Amniotic stem cell (primary cell): Measurements from ENCODE around the gene INSIG1.
A peak's percentile ranks its signal among the peaks of the same experiment; 100 is the strongest.

Source experiments
- DNase-seq: peaks from one replicate; lab custom pipeline; 2025; lab: John Stamatoyannopoulos, UW

Gene INSIG1

DNA sequence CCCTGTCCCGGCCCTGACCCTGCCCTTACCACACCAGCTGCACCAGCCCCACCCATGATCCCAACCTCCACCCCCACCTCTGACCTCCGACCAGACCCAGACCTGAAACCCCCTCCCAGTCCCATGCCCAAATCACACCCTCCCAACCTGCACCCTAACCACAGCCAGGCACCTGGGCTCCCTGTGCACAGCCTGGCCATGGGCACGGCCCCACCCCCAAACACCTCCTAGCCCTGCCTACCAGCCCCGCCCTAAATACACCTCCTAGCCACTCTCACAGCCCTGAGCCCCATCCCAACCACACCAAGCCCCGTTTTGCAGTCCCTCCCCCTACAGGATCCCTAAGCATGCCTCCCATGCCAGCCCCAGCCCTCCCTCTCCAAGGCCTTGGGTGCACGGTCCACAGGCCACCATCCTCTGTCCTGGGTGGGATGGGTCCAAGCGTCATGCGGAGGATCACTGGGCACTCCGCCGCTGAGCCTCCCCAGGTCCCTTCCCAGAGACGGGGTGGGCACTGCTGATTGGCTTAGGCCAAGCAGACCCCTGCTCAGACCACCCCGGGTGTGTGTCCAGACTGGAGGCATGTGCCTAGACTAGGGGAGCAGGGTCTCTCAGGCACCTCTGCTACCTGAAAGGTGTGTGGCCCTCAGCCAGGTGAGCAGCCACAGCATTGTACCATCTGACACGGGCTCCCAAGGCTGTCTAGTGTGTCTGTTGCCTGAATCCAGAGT lies 30.1 kb downstream of the INSIG1 start:
- no peak for DNase-seq

- no peak for DNase-seq
Measured at GRCh38 chr7:155329225-155329624, 31.5 kb downstream of the INSIG1 start.

GRCh38 chr7:155331396-155331795 lies 33.7 kb downstream of the INSIG1 start:
- DNase-seq = no peak

- DNase-seq = no peak
Measured at GRCh38 chr7:155333346-155334234, 35.9 kb downstream of the INSIG1 start.

- DNase-seq = no peak
Measured at GRCh38 chr7:155336812-155337602, 39.3 kb downstream of the INSIG1 start.

GRCh38 chr7:155337946-155338631 lies 40.4 kb downstream of the INSIG1 start:
- no peak for DNase-seq

DNA sequence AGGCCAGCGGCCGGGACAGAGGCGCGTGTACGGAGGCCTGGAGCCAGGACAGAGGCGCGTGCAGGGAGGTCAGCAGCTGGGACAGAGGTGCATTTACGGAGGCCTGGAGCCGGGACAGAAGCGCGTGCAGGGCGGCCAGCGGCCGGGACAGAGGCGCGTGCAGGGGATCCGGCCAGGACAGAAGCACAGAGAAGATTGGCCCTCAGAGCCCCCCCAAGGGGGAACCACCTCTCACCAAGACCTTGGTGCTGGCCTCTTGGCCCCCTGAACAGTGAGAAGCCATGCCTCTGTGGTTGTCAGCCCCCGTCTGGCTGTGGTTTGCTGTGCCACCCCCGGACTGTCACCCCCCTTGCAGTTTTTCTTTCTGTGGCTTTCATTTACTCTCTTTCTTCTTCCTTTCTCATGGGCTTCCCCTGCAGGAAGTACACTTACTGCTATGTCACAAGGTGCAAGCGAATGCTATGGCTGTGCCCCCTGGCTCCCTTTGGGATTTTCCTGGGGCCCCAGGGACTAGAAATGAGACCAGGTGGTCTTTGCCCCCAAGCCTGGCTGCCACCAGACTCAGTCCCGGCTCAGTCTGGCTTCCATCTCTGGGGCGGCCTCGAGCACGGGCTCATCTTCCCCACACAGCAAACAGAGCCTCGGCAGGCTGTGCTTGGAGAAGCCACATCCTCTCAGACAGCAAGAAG lies 41.1 kb downstream of the INSIG1 start:
- DNase-seq = no peak

- no peak for DNase-seq
Measured at GRCh38 chr7:155339474-155339873, 41.8 kb downstream of the INSIG1 start.

DNA sequence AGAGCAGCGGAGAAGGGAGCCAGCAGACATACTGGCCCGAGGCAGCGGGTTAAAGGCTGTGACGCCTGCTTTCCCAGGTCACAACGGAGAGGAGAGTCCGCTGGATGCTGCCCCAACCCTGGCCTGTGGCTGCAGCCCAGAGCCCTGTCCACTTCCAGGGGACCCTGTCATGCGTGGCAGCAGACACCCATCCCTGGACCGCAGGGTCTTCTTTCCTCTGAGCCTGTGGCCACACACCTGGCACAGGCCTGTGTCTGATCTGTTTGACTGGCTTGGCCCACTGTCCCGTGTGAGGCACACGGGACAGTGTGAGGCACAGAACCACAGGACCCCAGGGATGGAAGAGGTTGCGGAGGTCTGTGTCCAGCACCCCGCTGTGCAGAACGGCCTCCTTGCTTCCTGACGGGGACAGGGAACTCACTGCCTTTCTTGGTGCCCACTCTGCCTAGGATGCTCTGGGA lies 42.4 kb downstream of the INSIG1 start:
- no peak for DNase-seq

DNA sequence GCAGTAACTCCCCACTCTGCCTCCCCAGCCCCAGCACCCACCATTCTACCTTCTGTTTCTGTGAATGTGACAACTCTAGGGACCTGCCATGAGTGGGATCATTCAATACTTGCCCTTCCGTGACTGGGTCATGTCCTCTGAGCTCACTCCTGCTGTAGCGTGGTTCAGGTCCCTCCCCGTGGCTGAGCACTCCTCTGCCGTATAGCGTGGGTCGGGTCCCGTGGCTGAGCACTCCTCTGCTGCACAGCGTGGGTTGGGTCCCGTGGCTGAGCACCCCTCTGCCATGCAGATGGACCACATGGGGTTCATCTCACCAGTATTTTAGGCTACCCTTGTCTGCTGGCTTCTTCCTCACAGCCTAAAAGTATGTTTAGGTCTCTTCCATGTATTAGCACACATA lies 43.0 kb downstream of the INSIG1 start:
- no peak for DNase-seq

DNA sequence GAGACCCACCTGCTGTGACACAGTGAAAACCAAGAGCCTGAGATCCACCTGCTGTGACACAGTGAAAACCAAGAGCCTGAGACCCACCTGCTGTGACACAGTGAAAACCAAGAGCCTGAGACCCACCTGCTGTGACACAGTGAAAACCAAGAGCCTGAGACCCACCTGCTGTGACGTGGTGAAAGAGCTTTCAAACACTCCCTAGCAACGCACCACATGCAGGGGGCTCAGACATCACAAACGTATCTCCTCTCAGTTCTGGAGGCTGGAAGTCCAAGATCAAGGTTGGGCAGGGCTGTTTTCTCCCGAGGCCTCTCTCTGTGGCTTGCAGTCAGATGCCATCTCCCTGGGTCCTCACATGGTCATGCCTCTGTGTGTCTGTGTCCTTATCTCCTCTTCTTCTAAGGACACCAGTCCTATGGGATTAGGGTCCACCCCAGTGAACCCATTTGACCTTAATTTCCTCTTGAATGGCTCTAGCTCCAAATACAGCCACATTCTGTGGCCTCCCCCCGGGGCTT lies 43.8 kb downstream of the INSIG1 start:
- no peak for DNase-seq

DNA sequence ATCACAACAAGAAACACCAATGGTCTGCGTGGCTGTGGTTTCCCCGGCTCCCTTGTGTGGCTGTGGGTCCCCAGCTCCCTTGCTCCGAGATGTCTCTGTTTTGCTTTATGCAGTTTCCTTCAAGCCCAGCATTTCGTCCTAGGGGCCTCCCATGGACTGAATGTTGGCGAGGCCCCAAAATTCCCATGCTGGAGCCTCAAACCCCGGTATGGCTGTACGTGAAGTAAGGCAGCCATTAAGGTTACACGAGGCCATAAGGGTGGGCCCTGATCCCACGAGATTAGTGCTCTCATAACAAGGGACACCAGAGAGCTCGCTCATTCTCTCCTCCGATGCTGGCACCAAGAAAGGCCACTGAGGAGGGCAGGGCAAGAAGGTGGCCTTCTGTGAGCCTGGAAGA lies 44.6 kb downstream of the INSIG1 start:
- DNase-seq = no peak

GRCh38 chr7:155343150-155343549 lies 45.5 kb downstream of the INSIG1 start:
- no peak for DNase-seq

DNA sequence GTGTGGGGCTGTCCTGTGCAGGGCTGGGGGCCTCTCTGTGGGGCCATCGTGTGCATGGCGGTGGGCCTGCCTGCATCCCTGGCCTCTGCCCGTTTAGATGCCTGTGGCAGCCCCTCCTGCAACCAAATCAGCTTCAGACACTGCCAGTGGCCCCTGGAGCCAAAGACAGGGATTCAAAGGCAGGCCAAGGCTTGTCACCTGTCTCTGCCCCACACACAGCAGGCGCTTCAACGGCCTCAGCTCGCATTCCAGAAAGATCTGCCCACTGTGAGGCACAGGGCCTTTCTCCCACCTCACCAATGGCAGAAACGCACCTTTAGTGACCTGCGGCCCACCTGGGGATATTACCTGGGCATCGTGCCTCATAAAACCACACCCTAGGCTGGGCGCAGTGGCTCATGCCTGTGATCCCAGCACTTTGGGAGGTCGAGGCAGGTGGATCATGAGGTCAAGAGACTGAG lies 46.0 kb downstream of the INSIG1 start:
- no peak for DNase-seq

DNA sequence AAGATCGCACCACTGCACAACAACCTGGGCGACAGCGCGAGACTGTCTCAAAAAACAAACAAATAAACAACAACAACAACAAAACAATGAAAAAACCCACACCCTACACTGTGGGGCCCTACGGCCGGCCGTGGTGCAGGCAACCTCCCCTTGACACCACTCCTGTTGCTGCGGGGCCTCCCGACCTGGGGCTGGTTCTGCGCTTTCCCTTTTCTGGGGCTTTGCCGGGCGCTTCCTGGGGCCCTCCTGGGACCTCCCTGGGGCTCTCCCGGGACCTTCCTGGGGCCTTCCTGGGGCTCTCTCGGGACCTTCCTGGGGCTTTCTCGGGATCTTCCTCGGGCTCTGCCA lies 46.6 kb downstream of the INSIG1 start:
- no peak for DNase-seq

- DNase-seq = peak; percentile 47
Measured at GRCh38 chr7:155344618-155345433, 47.1 kb downstream of the INSIG1 start.

DNA sequence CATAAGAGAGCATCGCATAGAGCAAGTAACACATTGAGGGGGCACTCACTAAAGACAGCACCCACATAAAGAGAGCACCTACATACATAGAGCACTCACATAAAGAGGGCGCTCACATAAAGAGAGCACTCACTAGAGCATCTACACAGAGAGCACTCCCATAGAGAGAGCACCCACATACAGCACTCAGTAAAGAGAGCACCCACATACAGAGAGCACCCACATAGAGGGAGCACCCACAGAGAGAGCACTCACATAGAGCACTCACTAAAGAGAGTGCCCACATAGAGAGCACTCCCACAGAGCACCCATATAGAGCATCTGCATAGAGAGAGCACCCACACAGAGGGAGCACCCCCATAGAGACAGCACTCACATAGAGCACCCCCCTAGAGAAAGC lies 47.8 kb downstream of the INSIG1 start:
- no peak for DNase-seq

DNA sequence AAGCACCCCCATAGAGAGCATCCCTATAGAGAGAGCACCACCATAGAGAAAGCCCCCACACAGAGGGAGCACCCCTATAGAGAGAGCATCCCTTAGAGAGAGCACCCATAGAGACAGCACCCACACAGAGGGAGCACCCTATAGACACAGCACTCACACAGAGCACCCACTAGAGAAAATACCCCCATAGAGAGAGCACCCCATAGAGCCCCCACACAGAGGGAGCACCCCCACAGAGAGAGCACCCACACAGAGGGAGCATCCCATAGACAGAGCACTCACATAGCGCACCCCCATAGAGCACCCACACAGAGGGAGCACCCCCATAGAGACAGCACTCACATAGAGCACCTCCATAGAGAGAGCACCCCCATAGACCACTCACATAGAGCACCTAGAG lies 48.6 kb downstream of the INSIG1 start:
- no peak for DNase-seq

DNA sequence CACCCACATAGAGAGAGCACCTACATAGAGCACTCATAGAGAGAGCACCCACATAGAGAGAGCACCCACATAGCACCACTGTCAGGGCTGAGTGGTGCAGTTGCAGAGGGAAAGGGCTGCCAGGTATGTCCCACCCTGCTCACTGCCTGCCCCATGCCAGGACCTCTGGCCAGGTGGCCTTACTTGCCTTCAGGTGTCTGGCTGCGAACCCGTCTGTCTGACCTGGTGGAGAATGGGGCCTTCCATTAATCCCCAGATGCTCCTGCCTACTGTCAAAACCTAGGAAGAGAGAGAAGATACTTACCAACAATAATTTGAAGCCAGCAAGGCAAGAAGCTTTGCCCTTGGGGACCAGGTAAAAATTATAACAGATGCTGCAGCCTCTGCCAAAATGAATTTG lies 51.1 kb downstream of the INSIG1 start:
- no peak for DNase-seq
